GM21447 (cell line): Measurements from ENCODE around the gene AKAP13.
"Not testable (repeated sequence)": the region's sequence is repeated elsewhere in the genome, so short reads cannot be mapped to it uniquely, and the experiment has no call there.

Experiments
- ATAC-seq: cut with Tn5 transposase; IDR thresholded peaks from one replicate; pipeline ENCODE4 v1.9.1; 2021; ENCODE audit not compliant: unreplicated experiment

The AKAP13 gene

GRCh38 chr15:85347264-85348047, 32.9 kb upstream of the AKAP13 start:
- ATAC-seq, result not testable (repeated sequence)

GRCh38 chr15:85348048-85348766, 32.2 kb upstream of the AKAP13 start:
- not testable (repeated sequence) for ATAC-seq

DNA sequence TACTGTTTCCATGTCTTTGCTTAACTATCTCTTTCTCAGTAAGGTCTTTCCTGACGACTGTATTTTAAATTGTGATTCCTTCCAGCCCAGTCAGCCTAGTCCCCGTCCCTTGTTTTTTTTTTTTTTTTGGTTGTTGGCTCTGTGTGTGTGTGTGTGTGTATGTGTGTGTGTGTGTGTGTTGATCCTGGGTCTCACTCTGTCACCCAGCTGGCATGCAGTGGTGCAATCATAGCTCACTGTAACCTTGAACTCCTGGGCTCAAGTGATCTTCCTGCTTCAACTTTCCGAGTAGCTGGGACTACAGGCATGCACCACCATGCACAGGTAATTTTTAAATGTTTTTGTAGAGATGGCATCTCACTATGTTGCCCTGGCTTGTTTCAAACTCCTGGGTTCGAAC, 31.3 kb upstream of the AKAP13 start:
- not testable (repeated sequence) for ATAC-seq

- no peak for ATAC-seq
Measured at GRCh38 chr15:85350395-85350794, 30.0 kb upstream of the AKAP13 start.

GRCh38 chr15:85351501-85351900, 28.9 kb upstream of the AKAP13 start:
- ATAC-seq, result not testable (repeated sequence)

DNA sequence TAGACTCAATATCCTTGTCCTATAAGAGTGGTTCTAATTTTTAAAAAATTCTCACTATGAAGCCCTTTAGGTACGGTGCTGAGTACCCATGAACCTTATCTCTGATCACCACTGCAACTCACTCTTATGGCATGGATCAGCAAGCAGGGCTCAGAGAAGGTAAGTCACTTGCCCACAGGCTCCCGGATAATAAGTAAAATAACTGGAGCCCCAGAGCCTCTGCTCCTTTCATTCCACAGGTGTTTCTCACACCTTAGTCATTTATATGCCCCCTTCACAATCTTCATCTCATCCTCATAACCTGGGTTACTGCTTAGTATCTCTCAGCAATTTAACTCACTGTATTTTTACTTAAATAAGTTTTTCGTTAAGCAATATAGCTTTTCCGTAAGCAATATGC, 28.4 kb upstream of the AKAP13 start:
- ATAC-seq, result no peak

DNA sequence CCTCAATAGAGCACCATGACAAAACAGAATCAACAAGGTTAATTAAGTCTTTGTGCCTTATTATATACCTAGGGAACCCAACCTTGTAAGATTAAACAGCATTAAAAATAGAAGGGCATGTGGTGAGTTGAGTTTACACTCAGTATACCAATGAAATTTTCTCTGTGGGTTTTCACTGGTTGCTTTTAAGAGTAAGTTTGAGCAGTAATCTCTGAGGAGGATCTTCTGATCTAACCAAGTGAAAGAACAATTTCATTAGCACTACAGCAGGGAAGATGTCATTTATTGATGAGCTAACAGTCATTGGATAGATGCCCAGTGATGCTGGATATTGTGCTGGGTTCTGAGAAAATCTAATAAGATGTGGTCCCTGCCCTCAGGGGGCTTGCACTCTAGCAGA, 26.9 kb upstream of the AKAP13 start:
- no peak for ATAC-seq

DNA sequence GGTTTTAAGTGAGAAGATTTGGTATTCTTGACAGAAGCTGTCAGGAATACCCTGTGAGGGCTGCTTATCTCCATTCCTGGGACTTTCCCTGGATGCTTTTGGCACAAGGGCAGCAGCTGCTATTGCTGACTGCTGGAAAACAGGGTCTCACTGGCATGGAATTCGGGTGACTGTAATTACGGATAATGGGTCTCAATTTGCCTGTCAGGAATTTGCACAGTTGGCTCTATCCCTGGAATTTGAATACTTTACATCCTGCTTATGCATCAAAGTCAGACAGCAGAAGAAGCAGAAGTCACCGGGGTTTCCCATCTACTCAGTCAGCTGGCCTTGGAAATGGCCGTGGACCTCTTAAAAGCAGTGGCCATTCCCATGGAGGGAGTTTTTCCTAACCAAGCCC, 25.9 kb upstream of the AKAP13 start:
- ATAC-seq, result no peak

DNA sequence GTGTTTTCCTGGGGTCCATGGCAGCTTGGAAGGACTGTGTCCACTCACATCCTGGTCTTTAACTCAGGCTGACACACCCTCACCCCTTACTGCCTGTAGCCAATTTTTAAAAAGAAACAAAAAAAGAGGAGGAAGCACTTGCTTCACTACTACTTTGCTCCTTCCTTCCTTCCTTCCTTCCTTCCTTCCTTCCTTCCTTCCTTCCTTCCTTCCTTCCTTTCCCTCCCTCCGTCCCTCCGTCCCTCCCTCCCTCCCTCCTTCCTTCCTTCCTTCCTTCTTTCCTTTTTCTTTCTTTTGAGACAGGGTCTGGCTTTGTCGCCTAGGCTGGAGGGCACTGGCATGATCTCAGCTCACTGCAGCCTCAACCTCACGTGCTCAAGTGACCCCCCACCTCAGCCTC, 25.5 kb upstream of the AKAP13 start:
- ATAC-seq, result no peak

DNA sequence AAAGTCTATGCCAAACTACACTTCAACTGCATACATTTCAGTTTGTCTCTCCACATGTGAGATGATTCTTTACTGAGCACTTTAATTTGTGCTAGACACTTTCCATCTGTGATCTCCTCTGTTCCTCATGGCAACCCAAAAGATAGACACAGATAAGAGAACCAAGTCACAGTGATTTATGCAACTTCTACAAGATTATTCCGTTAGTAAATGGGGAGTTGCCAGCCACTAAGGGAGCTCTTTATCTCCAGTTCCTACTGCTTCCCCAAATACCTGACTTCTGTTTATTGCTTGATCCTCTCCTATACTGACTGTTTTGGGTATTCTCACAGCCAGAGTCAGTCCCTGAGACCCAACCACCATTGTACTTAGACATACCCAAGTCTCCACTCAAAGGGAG, 24.1 kb upstream of the AKAP13 start:
- no peak for ATAC-seq

DNA sequence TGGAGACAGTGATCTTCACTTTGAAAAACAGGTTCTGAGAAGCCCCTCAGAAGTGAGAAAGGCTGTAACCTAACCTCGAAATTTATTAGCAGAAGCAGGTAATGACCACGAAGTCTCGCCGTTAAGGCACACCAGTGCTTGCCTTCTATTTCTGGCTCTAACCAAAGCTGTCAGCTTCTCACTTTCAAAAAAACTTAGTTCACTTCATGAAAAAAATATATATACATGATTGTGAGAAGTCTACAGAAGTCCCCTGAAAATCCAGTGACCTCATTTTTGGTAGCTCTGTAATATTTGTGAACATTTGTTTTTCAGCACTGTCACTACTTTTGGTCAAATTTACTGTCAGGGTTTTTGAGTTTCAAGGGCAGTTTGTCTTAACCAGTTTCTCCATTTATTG, 19.1 kb upstream of the AKAP13 start:
- ATAC-seq, result peak; percentile 74

- no peak for ATAC-seq
Measured at GRCh38 chr15:85362436-85363081, 17.8 kb upstream of the AKAP13 start.

DNA sequence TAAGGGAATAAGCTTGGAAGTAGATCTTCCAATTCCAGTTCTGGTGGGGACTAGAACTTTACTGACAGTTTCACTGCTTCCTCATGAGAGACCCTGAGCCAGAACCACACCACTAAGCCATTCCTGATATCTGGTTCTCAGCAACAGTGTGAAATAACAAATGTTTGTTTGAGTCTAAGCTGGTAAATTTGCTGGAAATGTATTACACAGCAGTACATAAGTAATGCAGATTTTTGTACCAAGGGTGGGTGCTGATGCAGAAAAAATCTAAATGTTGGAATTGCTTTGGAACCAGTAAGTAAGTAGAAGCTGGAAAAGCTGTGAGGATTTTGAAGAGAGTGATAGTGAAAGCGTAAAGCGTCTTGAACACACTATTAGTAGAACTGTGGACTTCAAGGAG, 14.4 kb upstream of the AKAP13 start:
- ATAC-seq, result no peak

DNA sequence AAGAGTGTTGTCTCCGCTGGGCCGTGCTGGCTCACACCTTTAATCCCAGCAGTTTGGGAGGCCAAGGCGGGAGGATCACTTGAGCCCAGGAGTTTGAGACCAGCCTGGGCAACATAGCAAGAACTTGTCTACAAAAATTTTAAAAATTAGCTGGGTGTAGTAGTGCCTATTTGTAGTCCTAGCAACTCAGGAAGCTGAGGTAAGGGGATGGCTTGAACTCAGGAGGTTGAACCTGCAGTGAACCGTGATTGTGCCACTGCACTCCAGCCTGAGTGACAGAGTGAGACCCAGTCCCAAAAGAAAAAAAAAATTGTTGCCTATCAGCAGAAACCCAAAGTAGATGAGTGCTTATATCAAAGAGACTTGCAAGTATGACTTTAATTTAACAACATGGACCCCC, 12.7 kb upstream of the AKAP13 start:
- no peak for ATAC-seq

- no peak for ATAC-seq
Measured at GRCh38 chr15:85374831-85375230, 5.6 kb upstream of the AKAP13 start.

DNA sequence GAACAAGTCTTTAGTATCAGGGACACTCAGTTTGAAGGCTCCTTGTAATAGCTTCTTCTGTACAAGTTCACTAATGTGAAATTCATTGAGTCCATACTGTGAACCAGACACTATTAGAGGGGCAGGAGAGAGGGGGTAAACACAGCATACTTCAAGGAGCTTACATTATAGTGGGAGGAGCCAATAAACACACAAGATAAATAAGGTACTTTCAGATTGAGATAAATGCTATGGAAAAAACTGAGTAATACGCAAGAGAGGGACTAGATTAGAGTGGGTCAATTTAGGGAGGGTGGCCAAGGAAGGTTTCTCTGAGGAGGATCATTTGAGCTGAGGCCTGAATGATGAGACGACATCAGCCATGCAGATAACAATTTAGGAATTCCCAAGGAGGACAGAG, 3.1 kb upstream of the AKAP13 start:
- no peak for ATAC-seq

GRCh38 chr15:85377986-85378385, 2.4 kb upstream of the AKAP13 start:
- no peak for ATAC-seq

DNA sequence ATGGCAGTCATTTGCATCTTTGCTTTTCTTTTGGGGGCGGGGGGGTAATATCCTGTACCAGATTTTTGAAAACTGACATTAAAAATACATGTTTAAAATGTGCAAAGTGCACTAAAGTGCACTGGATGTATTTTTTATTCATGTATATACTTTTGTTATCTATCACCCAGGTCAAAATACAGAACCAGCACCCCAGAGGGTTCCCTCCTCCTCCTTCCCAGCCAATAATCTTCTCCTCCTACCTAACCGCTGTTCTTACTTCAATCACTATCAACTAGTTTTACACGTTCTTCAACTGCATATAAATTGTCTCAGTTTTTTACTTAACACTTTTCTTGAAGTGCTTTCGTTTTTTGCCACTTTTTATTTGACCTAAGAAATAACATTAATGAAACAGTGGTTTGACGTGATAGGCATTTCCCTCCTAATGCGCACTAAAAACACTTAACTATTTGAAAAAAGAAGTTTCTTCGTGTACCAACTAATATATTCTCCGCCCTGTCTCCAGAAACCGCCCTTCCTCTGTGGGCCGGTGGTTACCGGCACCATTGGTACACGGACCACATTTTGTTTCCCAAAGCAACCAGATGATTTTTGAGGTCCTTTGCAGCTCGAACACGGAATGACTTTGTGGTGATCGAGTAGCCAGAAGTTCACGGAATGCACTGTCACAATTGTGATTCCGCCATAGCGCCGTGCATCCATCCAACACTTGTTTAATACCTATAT, 836 bp upstream of the AKAP13 start:
- no peak for ATAC-seq

- ATAC-seq, result peak; percentile 24
Measured at GRCh38 chr15:85380812-85381642, 624 bp downstream of the AKAP13 start.
